WTC11 (cell line): ENCODE measurements around the gene ZNF747. TPM values are rescaled to one million over a fixed set of nuclear protein-coding genes. Genes with fewer than 3 reads are reported as not detected.
A peak's percentile ranks its signal among the peaks of the same experiment; 100 is the strongest.

ENCODE experiments used
- ATF3 ChIP-seq: sonication (generic); formaldehyde crosslinking; conservative IDR thresholded peaks from 2 replicates; pipeline ENCODE4 v1.8.1; 2022; ENCODE audit warnings: mild to moderate bottlenecking, missing genetic modification reagents
- ATF6 ChIP-seq: sonication (generic); formaldehyde crosslinking; IDR thresholded peaks from 2 replicates; pipeline ENCODE4 v1.8.1; 2023; ENCODE audit warnings: mild to moderate bottlenecking, missing genetic modification reagents
- ERG ChIP-seq: fragments of 250-450 bp; sonication (Bioruptor Pico); IDR thresholded peaks from 2 replicates; pipeline ENCODE4 v1.8.0; 2021; ENCODE audit warnings: mild to moderate bottlenecking
- ESRRA ChIP-seq: sonication (generic); formaldehyde crosslinking; IDR thresholded peaks from 2 replicates; pipeline ENCODE4 v1.8.1; 2022; ENCODE audit warnings: mild to moderate bottlenecking, missing genetic modification reagents, borderline replicate concordance
- FOXK1 ChIP-seq: sonication (generic); formaldehyde crosslinking; IDR thresholded peaks from 2 replicates; pipeline ENCODE4 v1.8.0; 2022; ENCODE audit warnings: mild to moderate bottlenecking, moderate library complexity, missing genetic modification reagents
- FOXP1 ChIP-seq: sonication (generic); formaldehyde crosslinking; IDR thresholded peaks from 2 replicates; pipeline ENCODE4 v1.8.0; 2022; ENCODE audit warnings: missing genetic modification reagents, mild to moderate bottlenecking, moderate library complexity, borderline replicate concordance
- GTF2I ChIP-seq: fragments of 250-450 bp; sonication (Bioruptor Pico); conservative IDR thresholded peaks from 2 replicates; pipeline ENCODE4 v1.4.0; 2021; ENCODE audit warnings: mild to moderate bottlenecking
- MAX ChIP-seq: sonication (generic); formaldehyde crosslinking; IDR thresholded peaks from 2 replicates; pipeline ENCODE4 v1.8.0; 2022; ENCODE audit warnings: mild to moderate bottlenecking, missing genetic modification reagents
- MLX ChIP-seq: sonication (generic); formaldehyde crosslinking; IDR thresholded peaks from 2 replicates; pipeline ENCODE4 v1.8.1; 2023; ENCODE audit warnings: mild to moderate bottlenecking, missing genetic modification reagents, moderate library complexity
- MYBL2 ChIP-seq: sonication (generic); formaldehyde crosslinking; IDR thresholded peaks from 2 replicates; pipeline ENCODE4 v1.8.1; 2023; ENCODE audit warnings: mild to moderate bottlenecking, moderate library complexity, missing genetic modification reagents
- NFE2L1 ChIP-seq: sonication (generic); formaldehyde crosslinking; IDR thresholded peaks from 2 replicates; pipeline ENCODE4 v1.8.1; 2023; ENCODE audit warnings: missing genetic modification reagents
- NFYB ChIP-seq: sonication (generic); formaldehyde crosslinking; conservative IDR thresholded peaks from 2 replicates; pipeline ENCODE4 v1.8.0; 2022; ENCODE audit warnings: low read depth, missing genetic modification reagents
- NR1H2 ChIP-seq: sonication (generic); formaldehyde crosslinking; IDR thresholded peaks from 2 replicates; pipeline ENCODE4 v1.9.0; 2021; ENCODE audit warnings: mild to moderate bottlenecking, moderate library complexity, missing genetic modification reagents
- NR2C2 ChIP-seq: sonication (generic); formaldehyde crosslinking; IDR thresholded peaks from 2 replicates; pipeline ENCODE4 v1.8.0; 2022; ENCODE audit warnings: mild to moderate bottlenecking, missing genetic modification reagents
- OVOL2 ChIP-seq: fragments of 250-450 bp; sonication (Bioruptor Pico); IDR thresholded peaks from 2 replicates; pipeline ENCODE4 v1.9.0; 2021; ENCODE audit warnings: mild to moderate bottlenecking, borderline replicate concordance
- PRRX2 ChIP-seq: fragments of 250-450 bp; sonication (Bioruptor Pico); IDR thresholded peaks from 2 replicates; pipeline ENCODE4 v1.8.0; 2021; ENCODE audit warnings: mild to moderate bottlenecking
- SMAD3 ChIP-seq: sonication (generic); formaldehyde crosslinking; IDR thresholded peaks from 2 replicates; pipeline ENCODE4 v1.8.0; 2022; ENCODE audit warnings: missing genetic modification reagents, mild to moderate bottlenecking, borderline replicate concordance
- SOX15 ChIP-seq: fragments of 250-450 bp; sonication (Bioruptor Pico); IDR thresholded peaks from 2 replicates; pipeline ENCODE4 v1.9.0; 2021; ENCODE audit warnings: mild to moderate bottlenecking
- SP1 ChIP-seq: sonication (generic); formaldehyde crosslinking; conservative IDR thresholded peaks from 2 replicates; pipeline ENCODE4 v1.8.1; 2022; ENCODE audit warnings: missing genetic modification reagents
- TEAD1 ChIP-seq: sonication (generic); formaldehyde crosslinking; IDR thresholded peaks from 2 replicates; pipeline ENCODE4 v1.8.0; 2022; ENCODE audit warnings: mild to moderate bottlenecking, missing genetic modification reagents
- TEAD4 ChIP-seq: sonication (generic); formaldehyde crosslinking; IDR thresholded peaks from 2 replicates; pipeline ENCODE4 v1.8.0; 2022; ENCODE audit warnings: mild to moderate bottlenecking, missing genetic modification reagents
- TP53 ChIP-seq: sonication (generic); formaldehyde crosslinking; IDR thresholded peaks from 2 replicates; pipeline ENCODE4 v1.8.1; 2023; ENCODE audit warnings: mild to moderate bottlenecking, missing genetic modification reagents
- ZMAT4 ChIP-seq: fragments of 250-450 bp; sonication (Bioruptor Pico); IDR thresholded peaks from 2 replicates; pipeline ENCODE4 v1.9.0; 2021; ENCODE audit warnings: mild to moderate bottlenecking
- ZNF263 ChIP-seq: sonication (generic); formaldehyde crosslinking; IDR thresholded peaks from 2 replicates; pipeline ENCODE4 v1.8.1; 2022; ENCODE audit warnings: low read depth, mild to moderate bottlenecking, moderate library complexity, missing genetic modification reagents
- ZNF396 ChIP-seq: fragments of 250-450 bp; sonication (Bioruptor Pico); IDR thresholded peaks from 2 replicates; pipeline ENCODE4 v1.8.0; 2021; ENCODE audit warnings: mild to moderate bottlenecking, moderate library complexity, borderline replicate concordance
- ZNF512 ChIP-seq: sonication (generic); formaldehyde crosslinking; IDR thresholded peaks from 2 replicates; pipeline ENCODE4 v1.8.1; 2022; ENCODE audit warnings: missing genetic modification reagents, borderline replicate concordance
- ZNF532 ChIP-seq: fragments of 250-450 bp; sonication (Bioruptor Pico); IDR thresholded peaks from 2 replicates; pipeline ENCODE4 v1.9.0; 2021; ENCODE audit warnings: mild to moderate bottlenecking, borderline replicate concordance
- ZSCAN18 ChIP-seq: fragments of 250-450 bp; sonication (Bioruptor Pico); IDR thresholded peaks from 2 replicates; pipeline ENCODE4 v2.1.2; 2022; ENCODE audit warnings: mild to moderate bottlenecking, moderate library complexity
- total RNA-seq: library from RNA; stranded (reverse); gene quantifications from 3 replicates; pipeline ENCODE4 v1.2.3, GENCODE V29; 2021

ZNF747 gene
- total RNA-seq, 1 experiment from 2014 or later: 11.3 TPM

GRCh38 chr16:30535777-30536190 lies 1.1 kb upstream of the ZNF747 start (continued):
- TF ChIP-seq ATF6 (CRISPR knock-in tag) (no peak), MLX (CRISPR knock-in tag) (no peak), ZNF396 (CRISPR knock-in tag) (no peak), NR2C2 (CRISPR knock-in tag) (no peak), NR1H2 (CRISPR knock-in tag) (no peak), MYBL2 (CRISPR knock-in tag) (no peak), ZNF532 (CRISPR knock-in tag) (no peak), ESRRA (no peak), ZNF512 (CRISPR knock-in tag) (no peak), OVOL2 (CRISPR knock-in tag) (no peak), NFE2L1 (CRISPR knock-in tag) (peak; percentile 32; the same call in 1 of the 2 replicates), MAX (CRISPR knock-in tag) (peak; percentile 49; the same call in 1 of the 2 replicates), FOXP1 (CRISPR knock-in tag) (no peak), SP1 (CRISPR knock-in tag) (no peak), ATF3 (CRISPR knock-in tag) (no peak), NFYB (CRISPR knock-in tag) (no peak), ZMAT4 (CRISPR knock-in tag) (no peak), TEAD1 (no peak), FOXK1 (CRISPR knock-in tag) (peak; percentile 33; the same call in 1 of the 2 replicates), GTF2I (no peak), PRRX2 (CRISPR knock-in tag) (no peak), TP53 (CRISPR knock-in tag) (no peak), ERG (CRISPR knock-in tag) (no peak), ZNF263 (CRISPR knock-in tag) (no peak), SMAD3 (CRISPR knock-in tag) (0 out of 2 replicates have a peak, but pooled peaks have one; percentile 59), SOX15 (CRISPR knock-in tag) (no peak), TEAD4 (CRISPR knock-in tag) (no peak; the same call in 1 of the 2 replicates), ZSCAN18 (CRISPR knock-in tag) (no peak)
